Stimulated activated naive CD8-positive, alpha-beta T cell treated with anti-CD3 and anti-CD28 coated beads, Interleukin-15, Interleukin-2, amounts not matched to agents 100 ng/mL and 50 ng/mL, for 24 hours (primary cell): ENCODE results near the gene EYS.
"Not testable (repeated sequence)": the region's sequence is repeated elsewhere in the genome, so short reads cannot be mapped to it uniquely, and the experiment has no call there.

Experiments used
- H3K27ac Mint-ChIP-seq: one replicate; pipeline ENCODE4 v1.8.0; 2021; ENCODE audit warnings: mild to moderate bottlenecking, mixed read lengths
- H3K27me3 Mint-ChIP-seq: one replicate; pipeline ENCODE4 v1.8.0; 2021; ENCODE audit warnings: mixed read lengths
- H3K36me3 Mint-ChIP-seq: one replicate; pipeline ENCODE4 v1.8.0; 2021; ENCODE audit warnings: low read depth, mixed read lengths
- H3K4me1 Mint-ChIP-seq: one replicate; pipeline ENCODE4 v1.8.0; 2021; ENCODE audit warnings: low read depth, mixed read lengths
- H3K4me3 Mint-ChIP-seq: one replicate; pipeline ENCODE4 v1.8.0; 2021; ENCODE audit warnings: mild to moderate bottlenecking, mixed read lengths
- H3K9me3 Mint-ChIP-seq: one replicate; pipeline ENCODE4 v1.8.0; 2021; ENCODE audit warnings: mixed read lengths

The EYS gene

DNA sequence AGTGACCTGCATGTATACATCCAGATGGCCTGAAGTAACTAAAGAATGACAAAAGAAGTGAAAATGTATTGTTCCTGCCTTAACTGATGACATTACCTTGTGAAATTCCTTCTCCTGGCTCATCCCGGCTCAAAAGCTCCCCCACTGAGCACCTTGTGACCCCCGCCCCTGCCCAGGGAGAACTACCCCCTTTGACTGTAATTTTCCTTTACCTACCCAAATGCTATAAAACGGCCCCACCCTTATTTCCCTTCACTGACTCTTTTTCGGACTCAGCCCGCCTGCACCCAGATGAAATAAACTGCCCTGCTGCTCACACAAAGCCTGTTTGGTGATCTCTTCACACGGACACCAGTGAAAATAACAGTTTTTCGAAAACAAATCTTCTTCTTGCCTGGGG, 138.0 kb downstream of the EYS start:
- H3K27me3 Mint-ChIP-seq, H3K36me3 Mint-ChIP-seq, H3K9me3 Mint-ChIP-seq, H3K4me3 Mint-ChIP-seq, H3K4me1 Mint-ChIP-seq, H3K27ac Mint-ChIP-seq: not testable (repeated sequence)

DNA sequence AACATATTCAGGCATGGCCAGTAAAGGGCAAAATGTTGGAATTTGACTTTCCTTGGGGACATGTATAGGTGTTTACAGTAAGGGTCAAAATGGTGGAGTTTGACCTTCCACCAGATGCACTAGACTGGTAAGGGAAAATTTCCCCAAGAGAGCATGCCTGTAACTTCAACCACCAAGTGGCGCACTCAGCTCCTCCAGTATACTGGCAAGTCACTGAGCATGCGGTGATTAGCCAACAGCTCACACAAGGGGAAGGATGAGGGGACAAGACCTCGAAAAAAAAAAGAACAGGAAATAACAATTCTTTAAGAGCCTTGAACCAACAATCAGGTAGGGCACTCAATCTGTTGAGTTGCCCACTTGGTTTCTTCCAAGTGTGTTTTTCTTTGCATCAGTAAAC, 140.9 kb downstream of the EYS start:
- no peaks in the 10 kb centered on the region for H3K27me3 Mint-ChIP-seq
- H3K27ac Mint-ChIP-seq: no peak overlapping the region
- no peaks in the 10 kb centered on the region for H3K4me1 Mint-ChIP-seq
- no peaks in the 10 kb centered on the region for H3K36me3 Mint-ChIP-seq
- H3K9me3 Mint-ChIP-seq: peaks cover 13% of the 10 kb centered on the region
- no peak overlapping the region for H3K4me3 Mint-ChIP-seq

DNA sequence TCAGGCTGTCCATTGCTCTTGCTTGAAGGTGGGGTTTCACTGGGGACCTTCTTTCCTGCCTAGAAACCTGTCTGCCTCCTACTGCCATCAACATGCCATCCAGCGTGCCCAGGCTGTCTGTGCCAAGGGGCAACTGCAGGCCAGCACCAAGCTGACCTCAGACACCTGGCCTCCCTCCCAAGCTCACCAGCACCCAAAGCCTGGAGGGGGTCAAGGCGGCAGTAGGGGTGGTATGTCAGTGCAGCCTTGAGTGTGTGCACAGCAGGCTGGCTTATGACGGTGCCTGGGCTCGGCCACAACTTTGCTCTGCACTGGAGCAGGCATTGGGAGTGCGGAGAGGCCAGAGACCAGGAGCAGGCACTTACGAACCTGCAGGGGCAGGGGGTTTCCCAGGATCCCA, 149.0 kb downstream of the EYS start:
- H3K4me3 Mint-ChIP-seq: no peak overlapping the region
- no peaks in the 10 kb centered on the region for H3K36me3 Mint-ChIP-seq
- H3K9me3 Mint-ChIP-seq: peaks cover 1% of the 10 kb centered on the region
- H3K27ac Mint-ChIP-seq: no peak overlapping the region
- H3K4me1 Mint-ChIP-seq: no peaks in the 10 kb centered on the region
- H3K27me3 Mint-ChIP-seq: no peaks in the 10 kb centered on the region

DNA sequence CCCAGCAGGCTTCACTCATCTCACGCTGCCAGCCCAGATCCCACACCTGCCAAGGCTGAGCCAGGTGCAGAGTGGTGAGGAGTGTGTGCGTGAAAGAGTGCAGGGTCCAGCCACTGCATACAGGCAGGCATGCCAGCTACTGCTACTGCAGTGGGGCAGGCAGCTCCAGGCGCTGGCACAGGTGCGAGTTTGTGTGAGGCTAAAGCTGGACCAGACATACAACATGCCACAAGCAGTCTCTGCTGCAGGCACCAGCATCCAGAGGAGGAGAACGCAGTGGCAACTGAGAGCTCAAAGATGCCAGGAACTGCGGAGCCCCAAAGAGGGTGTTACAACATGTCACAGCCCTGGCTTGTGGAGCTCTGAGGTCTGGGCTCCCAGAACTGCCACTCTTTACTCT, 149.8 kb downstream of the EYS start:
- no peaks in the 10 kb centered on the region for H3K4me1 Mint-ChIP-seq
- H3K27me3 Mint-ChIP-seq: no peaks in the 10 kb centered on the region
- H3K9me3 Mint-ChIP-seq: peaks cover 4% of the 10 kb centered on the region
- H3K36me3 Mint-ChIP-seq: no peaks in the 10 kb centered on the region
- H3K4me3 Mint-ChIP-seq: no peak overlapping the region
- no peak overlapping the region for H3K27ac Mint-ChIP-seq

DNA sequence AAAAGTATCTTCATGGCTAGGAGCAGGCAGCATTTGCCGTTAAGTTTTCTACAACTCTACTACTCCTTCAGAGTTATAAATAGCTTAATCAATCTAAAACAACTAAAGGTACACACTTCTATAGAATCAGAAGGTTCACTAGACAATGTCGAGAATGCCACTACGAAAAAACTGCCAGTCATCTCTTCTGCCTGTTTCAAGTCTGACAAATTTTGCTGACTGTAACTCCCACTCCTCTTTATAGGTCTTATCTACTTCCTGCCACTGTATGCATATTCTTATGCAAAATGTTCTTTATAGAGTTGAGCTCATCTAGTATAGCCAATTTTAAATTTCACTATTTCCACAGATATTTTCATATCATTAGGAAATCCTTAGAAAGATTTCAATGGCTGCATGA, 160.1 kb downstream of the EYS start:
- H3K4me3 Mint-ChIP-seq: no peak overlapping the region
- H3K9me3 Mint-ChIP-seq: peaks cover 7% of the 10 kb centered on the region
- no peaks in the 10 kb centered on the region for H3K36me3 Mint-ChIP-seq
- no peak overlapping the region for H3K27ac Mint-ChIP-seq
- H3K27me3 Mint-ChIP-seq: no peaks in the 10 kb centered on the region
- no peaks in the 10 kb centered on the region for H3K4me1 Mint-ChIP-seq

DNA sequence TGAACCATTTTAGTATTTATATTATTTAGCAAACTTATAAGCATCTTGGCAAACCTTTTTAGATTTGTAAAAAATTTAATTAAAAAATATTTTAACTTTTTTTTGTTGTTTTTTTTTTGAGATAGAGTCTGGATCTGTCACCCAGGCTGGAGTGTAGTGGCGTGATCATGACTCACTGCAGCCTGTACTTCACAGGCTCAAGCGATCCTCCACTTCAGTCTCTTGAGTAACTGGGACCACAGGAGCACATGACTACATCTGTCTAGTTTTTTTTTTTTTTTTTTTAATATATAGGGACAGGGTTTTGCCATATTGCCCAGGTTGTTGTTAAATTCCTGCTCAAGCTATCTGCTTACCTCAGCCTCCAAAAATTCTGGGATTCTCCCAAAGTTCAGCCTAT, 161.1 kb downstream of the EYS start:
- Mint-ChIP-seq H3K27me3 (no peaks in the 10 kb centered on the region), H3K9me3 (peaks cover 7% of the 10 kb centered on the region)

DNA sequence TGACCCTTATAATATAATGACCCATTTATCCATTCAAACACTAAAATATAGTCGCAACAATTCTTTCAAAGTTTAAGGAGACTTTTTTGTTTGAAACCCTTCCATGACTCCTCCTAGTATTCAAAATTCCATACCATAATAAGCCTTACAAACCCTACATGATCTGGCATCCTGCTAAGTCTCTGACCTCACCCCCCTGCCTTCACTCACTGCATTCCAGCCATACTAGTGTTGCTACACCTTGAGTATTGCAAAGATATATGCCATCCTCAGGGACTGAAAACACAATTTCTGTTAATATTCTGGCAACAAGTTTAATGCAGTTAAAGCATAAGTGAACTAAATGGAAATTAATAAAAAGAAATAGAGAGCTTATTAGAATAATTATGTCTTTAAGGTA, 168.4 kb downstream of the EYS start:
- Mint-ChIP-seq H3K27ac (no peak overlapping the region), H3K36me3 (no peaks in the 10 kb centered on the region), H3K4me3 (no peak overlapping the region), H3K9me3 (peaks cover 4% of the 10 kb centered on the region), H3K4me1 (no peaks in the 10 kb centered on the region), H3K27me3 (no peaks in the 10 kb centered on the region)

More for the DNA sequence above, 161.1 kb downstream of the EYS start:
- no peak overlapping the region for H3K4me3 Mint-ChIP-seq
- H3K36me3 Mint-ChIP-seq: no peaks in the 10 kb centered on the region
- H3K4me1 Mint-ChIP-seq: no peaks in the 10 kb centered on the region
- no peak overlapping the region for H3K27ac Mint-ChIP-seq

DNA sequence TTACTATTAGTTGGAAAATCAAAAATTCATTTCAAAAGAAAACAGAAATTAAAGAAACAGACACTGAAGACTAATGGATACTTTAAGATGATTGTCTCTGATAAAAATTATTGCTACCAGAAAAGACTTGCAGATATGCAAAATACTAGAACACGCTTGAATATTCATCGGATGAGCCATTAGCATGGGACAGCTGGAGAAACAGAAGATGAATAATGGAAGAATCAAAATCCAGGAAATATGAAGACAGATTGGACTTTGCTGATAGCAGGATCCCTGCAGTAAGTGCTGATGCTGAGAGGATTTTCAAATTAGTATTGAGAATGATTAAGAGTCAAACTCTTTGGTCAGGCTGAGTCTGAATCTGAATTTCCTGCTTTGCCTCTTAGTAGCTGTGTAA, 169.4 kb downstream of the EYS start:
- Mint-ChIP-seq H3K4me1 (no peaks in the 10 kb centered on the region), H3K27me3 (no peaks in the 10 kb centered on the region), H3K36me3 (no peaks in the 10 kb centered on the region), H3K27ac (no peak overlapping the region), H3K9me3 (peaks cover 4% of the 10 kb centered on the region), H3K4me3 (no peak overlapping the region)

DNA sequence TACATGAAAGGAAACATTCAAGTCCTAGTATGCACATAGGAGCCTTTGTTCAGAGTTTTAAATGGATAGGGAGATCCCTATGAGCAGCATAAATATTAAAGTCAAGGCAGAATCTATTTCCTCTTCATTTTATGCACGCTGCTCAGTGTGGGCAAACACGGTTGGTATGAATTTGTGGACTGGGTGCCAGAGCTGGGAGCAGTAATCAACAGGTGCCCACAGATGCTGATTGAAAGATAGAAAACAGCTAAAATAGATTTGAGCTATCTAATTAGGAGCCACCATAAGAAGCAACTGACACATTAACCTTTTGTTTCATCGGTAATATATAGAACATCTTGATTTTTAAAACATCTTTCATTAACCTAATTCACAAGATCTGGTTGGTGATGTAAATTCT, 175.5 kb downstream of the EYS start:
- no peaks in the 10 kb centered on the region for H3K36me3 Mint-ChIP-seq
- H3K27ac Mint-ChIP-seq: no peak overlapping the region
- peaks cover 15% of the 10 kb centered on the region for H3K9me3 Mint-ChIP-seq
- H3K27me3 Mint-ChIP-seq: no peaks in the 10 kb centered on the region
- no peak overlapping the region for H3K4me3 Mint-ChIP-seq
- H3K4me1 Mint-ChIP-seq: no peaks in the 10 kb centered on the region

DNA sequence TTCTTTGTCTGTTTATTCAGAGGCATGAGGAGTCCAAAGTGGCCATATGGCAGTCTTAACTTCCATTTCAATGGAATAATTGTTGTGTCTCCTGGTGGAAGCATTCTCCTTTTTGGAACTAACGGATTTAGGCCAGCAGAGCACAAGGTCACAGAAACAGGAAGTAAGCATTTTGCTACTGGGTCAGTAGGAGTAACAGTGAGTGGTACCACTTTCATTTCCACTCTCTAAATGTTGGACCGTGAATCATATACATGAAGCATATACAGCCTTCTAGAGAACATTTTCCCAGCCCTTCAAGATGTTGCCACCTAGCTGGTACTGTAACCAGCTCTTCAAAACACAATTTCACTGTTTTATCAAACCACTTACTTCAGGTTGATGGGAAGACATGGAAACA, 182.8 kb downstream of the EYS start:
- H3K27me3 Mint-ChIP-seq: no peaks in the 10 kb centered on the region
- no peak overlapping the region for H3K27ac Mint-ChIP-seq
- H3K9me3 Mint-ChIP-seq: peaks cover 17% of the 10 kb centered on the region
- H3K36me3 Mint-ChIP-seq: no peaks in the 10 kb centered on the region
- H3K4me3 Mint-ChIP-seq: no peak overlapping the region
- H3K4me1 Mint-ChIP-seq: no peaks in the 10 kb centered on the region

DNA sequence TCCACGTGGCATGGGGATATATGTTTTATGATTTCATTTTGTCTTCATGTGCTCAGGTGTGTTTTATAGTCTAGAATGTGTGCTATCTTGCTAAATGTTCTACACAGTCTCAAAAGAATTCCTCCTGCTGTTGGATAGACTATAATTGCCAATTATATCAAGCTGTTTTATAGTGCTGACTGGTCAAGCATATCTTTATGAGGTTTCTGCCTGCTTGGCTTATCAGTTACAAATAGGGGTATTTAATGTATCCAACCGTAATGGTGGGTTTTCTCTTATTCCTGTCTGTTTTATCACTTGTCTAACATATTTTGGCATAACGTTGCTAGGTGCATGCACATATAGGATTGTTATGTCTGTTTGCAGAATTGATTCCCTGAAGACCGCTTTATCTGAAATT, 201.3 kb downstream of the EYS start:
- H3K36me3 Mint-ChIP-seq: no peaks in the 10 kb centered on the region
- peaks cover 5% of the 10 kb centered on the region for H3K9me3 Mint-ChIP-seq
- H3K4me3 Mint-ChIP-seq: no peak overlapping the region
- no peak overlapping the region for H3K27ac Mint-ChIP-seq
- no peaks in the 10 kb centered on the region for H3K27me3 Mint-ChIP-seq
- no peaks in the 10 kb centered on the region for H3K4me1 Mint-ChIP-seq

DNA sequence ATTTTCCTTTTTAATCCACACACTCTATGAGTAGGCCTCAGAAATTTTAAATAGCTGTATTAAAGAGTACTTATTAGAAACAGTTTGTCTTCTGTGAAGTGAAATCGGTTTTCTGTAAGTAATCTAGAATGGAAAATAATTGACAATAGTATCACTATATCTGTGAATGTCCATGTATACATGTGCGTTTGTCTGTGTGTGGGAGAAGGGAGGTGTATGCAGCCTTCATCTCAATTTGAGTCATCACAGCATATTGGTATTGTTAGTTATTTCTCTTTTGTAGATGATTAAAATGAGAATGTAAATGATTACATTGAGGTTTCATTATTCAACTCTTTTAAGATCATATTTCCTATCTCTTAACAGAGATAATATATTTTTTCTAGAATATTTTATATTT, 206.0 kb downstream of the EYS start:
- H3K36me3 Mint-ChIP-seq: no peaks in the 10 kb centered on the region
- H3K27ac Mint-ChIP-seq: no peak overlapping the region
- no peak overlapping the region for H3K4me3 Mint-ChIP-seq
- no peaks in the 10 kb centered on the region for H3K27me3 Mint-ChIP-seq
- H3K9me3 Mint-ChIP-seq: peaks cover 8% of the 10 kb centered on the region
- no peaks in the 10 kb centered on the region for H3K4me1 Mint-ChIP-seq

DNA sequence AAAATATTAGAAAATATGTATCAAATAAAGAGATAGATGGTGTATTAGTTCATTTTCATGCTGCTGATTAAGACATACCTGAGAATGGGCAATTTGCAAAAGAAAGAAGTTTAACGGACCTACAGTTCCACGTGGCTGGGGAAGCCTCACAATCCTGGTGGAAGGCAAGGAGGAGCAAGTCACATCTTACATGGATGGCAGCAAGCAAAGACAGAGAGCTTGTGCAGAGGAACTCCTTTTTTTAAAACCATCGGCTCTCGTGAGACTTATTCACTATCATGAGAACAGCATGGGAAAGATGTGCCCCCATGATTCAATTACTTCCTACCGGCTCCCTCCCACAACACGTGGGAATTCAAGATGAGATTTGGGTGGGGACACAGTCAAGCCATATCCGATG, 223.4 kb downstream of the EYS start:
- not testable (repeated sequence) for H3K4me3 Mint-ChIP-seq, H3K4me1 Mint-ChIP-seq, H3K27me3 Mint-ChIP-seq, H3K9me3 Mint-ChIP-seq, H3K27ac Mint-ChIP-seq, H3K36me3 Mint-ChIP-seq

DNA sequence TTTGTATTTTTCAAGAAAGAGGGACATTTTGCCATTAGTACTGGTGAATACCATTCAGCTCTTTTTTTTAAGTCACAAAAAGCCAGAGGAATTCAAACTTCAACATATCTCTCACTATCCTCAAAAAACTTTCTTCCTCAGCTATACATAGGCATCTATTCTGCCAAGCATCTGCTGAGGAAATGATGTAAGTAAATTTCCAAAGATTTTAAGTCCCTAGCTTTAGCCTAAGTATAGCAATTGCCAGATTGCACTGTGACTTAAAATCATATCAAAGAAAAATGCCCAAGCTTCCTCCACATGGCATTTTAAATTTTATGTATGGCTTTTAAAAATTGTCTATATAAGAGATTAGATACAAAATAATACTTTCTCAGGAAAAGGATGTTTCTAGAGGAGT, 237.4 kb downstream of the EYS start:
- Mint-ChIP-seq H3K27ac (no peak overlapping the region), H3K36me3 (no peaks in the 10 kb centered on the region), H3K4me1 (no peaks in the 10 kb centered on the region), H3K4me3 (no peak overlapping the region), H3K27me3 (no peaks in the 10 kb centered on the region), H3K9me3 (no peaks in the 10 kb centered on the region)

DNA sequence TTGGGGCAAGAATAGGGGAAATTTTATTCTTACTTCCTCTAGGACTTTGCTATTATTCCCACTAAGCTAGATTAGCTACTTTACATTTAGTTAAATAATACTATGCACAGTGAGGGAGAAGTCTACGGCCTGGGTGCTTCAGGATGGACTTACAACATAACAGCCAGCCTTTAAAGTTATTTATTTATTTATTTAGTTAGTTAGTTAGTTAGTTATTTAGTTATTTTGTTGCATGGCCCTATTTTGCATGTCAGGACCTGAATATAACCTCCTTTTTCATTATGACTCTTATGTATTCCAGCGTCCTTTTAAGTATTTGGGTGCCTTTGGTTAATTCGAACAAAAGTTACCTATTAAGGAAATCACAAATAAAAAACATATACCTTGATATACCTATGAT, 238.7 kb downstream of the EYS start:
- H3K36me3 Mint-ChIP-seq: no peaks in the 10 kb centered on the region
- no peaks in the 10 kb centered on the region for H3K27me3 Mint-ChIP-seq
- H3K4me3 Mint-ChIP-seq: no peak overlapping the region
- no peaks in the 10 kb centered on the region for H3K4me1 Mint-ChIP-seq
- no peaks in the 10 kb centered on the region for H3K9me3 Mint-ChIP-seq
- no peak overlapping the region for H3K27ac Mint-ChIP-seq

DNA sequence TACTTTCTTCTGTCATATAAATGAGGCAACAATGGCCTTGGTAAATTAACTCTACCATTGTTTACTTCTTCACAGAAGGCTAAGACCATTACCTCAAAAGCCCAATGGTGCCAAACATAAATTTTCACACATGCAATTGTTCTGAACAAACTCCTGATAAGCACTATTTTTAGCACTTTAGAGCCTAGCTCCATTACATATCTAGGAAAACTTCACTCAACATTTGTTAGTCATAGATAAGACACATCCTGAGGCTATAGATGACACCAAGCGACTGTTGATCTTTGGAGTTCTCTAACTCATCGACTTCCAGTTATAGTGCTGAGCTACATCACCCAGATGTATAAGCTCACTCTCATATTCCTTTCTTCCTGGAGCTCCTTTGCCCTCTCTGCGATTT, 245.9 kb downstream of the EYS start:
- Mint-ChIP-seq H3K27ac (no peak overlapping the region), H3K9me3 (peaks cover 14% of the 10 kb centered on the region)

DNA sequence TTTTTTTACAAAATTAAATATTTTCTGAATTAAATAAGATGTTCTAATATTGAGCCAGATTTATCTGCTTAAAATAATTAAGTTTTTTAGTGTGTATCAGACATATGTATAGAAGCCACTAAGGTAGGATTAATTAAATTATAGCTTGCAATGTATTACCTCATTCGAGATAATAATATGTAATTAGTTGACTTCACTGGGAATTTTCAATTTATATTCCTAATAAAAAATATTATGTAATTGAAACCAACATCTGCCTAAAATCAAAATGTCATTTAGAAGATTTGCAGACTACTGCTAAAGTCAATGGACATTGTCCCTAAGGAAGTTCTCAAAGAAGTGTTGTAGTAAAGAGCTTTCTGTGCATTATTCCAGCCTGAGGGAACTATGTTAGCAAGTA, 254.7 kb downstream of the EYS start:
- Mint-ChIP-seq H3K27me3 (no peaks in the 10 kb centered on the region), H3K9me3 (peaks cover 11% of the 10 kb centered on the region), H3K36me3 (no peaks in the 10 kb centered on the region), H3K27ac (no peak overlapping the region), H3K4me3 (no peak overlapping the region), H3K4me1 (no peaks in the 10 kb centered on the region)

More for the DNA sequence above, 245.9 kb downstream of the EYS start:
- no peaks in the 10 kb centered on the region for H3K36me3 Mint-ChIP-seq
- H3K4me3 Mint-ChIP-seq: no peak overlapping the region
- no peaks in the 10 kb centered on the region for H3K4me1 Mint-ChIP-seq
- no peaks in the 10 kb centered on the region for H3K27me3 Mint-ChIP-seq
